NB4 (cell line): ENCODE results near the gene TTLL7.

Experiments used
- MYC ChIP-seq: IDR thresholded peaks from 2 replicates; pipeline ENCODE4 v1.6.1; 2011; ENCODE audit warnings: low read depth, low read length
- POLR2A ChIP-seq: IDR thresholded peaks from 2 replicates; pipeline ENCODE4 v1.6.1; 2011; ENCODE audit warnings: mild to moderate bottlenecking; ENCODE audit not compliant: insufficient read length; ENCODE audit errors: extremely low read depth
- TF ChIP-seq, protein P1 (sequence below): IDR thresholded peaks from one replicate; pipeline ENCODE4 v1.5.1; 2012; ENCODE audit warnings: low read depth, low read length
- TF ChIP-seq, protein P2 (sequence below): IDR thresholded peaks from 2 replicates; pipeline ENCODE4 v1.6.1; 2011; ENCODE audit warnings: low read depth, low read length

DNA sequence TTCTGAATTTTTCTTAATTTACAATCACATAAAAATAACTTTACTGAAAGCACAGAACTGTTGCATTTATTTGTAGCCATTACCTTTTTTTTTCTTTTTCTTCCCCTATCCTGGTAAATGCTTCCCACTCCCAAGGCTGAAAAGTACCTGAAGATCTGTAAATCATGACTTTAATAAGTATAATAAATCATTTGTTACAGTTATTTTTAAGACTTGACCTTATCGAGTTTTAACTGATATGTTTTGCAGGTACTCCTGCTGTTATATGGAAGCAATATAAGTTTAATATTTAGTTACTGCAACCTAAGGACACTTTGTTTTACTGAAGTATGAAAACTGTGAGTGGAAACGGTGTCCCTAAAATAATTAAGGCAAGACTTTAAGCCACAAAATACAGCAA is 142.6 kb downstream of the TTLL7 start:
- TF ChIP-seq, protein P1, sequence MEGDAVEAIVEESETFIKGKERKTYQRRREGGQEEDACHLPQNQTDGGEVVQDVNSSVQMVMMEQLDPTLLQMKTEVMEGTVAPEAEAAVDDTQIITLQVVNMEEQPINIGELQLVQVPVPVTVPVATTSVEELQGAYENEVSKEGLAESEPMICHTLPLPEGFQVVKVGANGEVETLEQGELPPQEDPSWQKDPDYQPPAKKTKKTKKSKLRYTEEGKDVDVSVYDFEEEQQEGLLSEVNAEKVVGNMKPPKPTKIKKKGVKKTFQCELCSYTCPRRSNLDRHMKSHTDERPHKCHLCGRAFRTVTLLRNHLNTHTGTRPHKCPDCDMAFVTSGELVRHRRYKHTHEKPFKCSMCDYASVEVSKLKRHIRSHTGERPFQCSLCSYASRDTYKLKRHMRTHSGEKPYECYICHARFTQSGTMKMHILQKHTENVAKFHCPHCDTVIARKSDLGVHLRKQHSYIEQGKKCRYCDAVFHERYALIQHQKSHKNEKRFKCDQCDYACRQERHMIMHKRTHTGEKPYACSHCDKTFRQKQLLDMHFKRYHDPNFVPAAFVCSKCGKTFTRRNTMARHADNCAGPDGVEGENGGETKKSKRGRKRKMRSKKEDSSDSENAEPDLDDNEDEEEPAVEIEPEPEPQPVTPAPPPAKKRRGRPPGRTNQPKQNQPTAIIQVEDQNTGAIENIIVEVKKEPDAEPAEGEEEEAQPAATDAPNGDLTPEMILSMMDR, result no peak
- no peak for TF ChIP-seq POLR2A
- TF ChIP-seq, protein P2, sequence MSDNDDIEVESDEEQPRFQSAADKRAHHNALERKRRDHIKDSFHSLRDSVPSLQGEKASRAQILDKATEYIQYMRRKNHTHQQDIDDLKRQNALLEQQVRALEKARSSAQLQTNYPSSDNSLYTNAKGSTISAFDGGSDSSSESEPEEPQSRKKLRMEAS, result no peak
- no peak for TF ChIP-seq MYC
